Parathyroid adenoma (tissue), 2 donors: ENCODE results near the gene ZNF512.
"Not testable (repeated sequence)": the region's sequence is repeated elsewhere in the genome, so short reads cannot be mapped to it uniquely, and the experiment has no call there.

Experiments used
- H2AFZ ChIP-seq: fragments of 300-600 bp; sonication (generic); one replicate; pipeline ENCODE4 v1.7.0; 2017; ENCODE audit warnings: antibody characterized with exemption, mild to moderate bottlenecking
- H3K27ac ChIP-seq: fragments of 300-600 bp; sonication (generic); one replicate; pipeline ENCODE4 v1.7.0; 2017
- H3K27me3 ChIP-seq: fragments of 300-600 bp; sonication (generic); one replicate; pipeline ENCODE4 v1.7.0; 2017; ENCODE audit warnings: low read length; ENCODE audit not compliant: control insufficient read depth, insufficient read depth
- H3K36me3 ChIP-seq: fragments of 300-600 bp; sonication (generic); one replicate; pipeline ENCODE4 v1.7.0; 2017; ENCODE audit warnings: low read length; ENCODE audit not compliant: control insufficient read depth, insufficient read depth
- H3K4me1 ChIP-seq: fragments of 300-600 bp; sonication (generic); one replicate; pipeline ENCODE4 v1.7.0; 2017; ENCODE audit warnings: control low read depth
- H3K4me2 ChIP-seq: fragments of 300-600 bp; sonication (generic); one replicate; pipeline ENCODE4 v1.7.0; 2017; ENCODE audit warnings: low read length
- H3K4me3 ChIP-seq: fragments of 300-600 bp; sonication (generic); one replicate; pipeline ENCODE4 v1.7.0; 2017; ENCODE audit warnings: low read depth, low read length
- H3K79me2 ChIP-seq: fragments of 300-600 bp; sonication (generic); one replicate; pipeline ENCODE4 v1.7.0; 2017; ENCODE audit warnings: control low read depth
- H3K9ac ChIP-seq: fragments of 300-600 bp; sonication (generic); one replicate; pipeline ENCODE4 v1.7.0; 2017; ENCODE audit warnings: mild to moderate bottlenecking
- H3K9me3 ChIP-seq: fragments of 300-600 bp; sonication (generic); one replicate; pipeline ENCODE4 v1.7.0; 2017; ENCODE audit warnings: low read length; ENCODE audit not compliant: control insufficient read depth
- TF ChIP-seq, protein P1 (sequence below): fragments of 300-600 bp; sonication (generic); IDR thresholded peaks from one replicate; pipeline ENCODE4 v1.7.0; 2017; ENCODE audit warnings: antibody characterized with exemption, mild to moderate bottlenecking
- donor health status: primary hyperparathyroidism.

The ZNF512 gene

DNA sequence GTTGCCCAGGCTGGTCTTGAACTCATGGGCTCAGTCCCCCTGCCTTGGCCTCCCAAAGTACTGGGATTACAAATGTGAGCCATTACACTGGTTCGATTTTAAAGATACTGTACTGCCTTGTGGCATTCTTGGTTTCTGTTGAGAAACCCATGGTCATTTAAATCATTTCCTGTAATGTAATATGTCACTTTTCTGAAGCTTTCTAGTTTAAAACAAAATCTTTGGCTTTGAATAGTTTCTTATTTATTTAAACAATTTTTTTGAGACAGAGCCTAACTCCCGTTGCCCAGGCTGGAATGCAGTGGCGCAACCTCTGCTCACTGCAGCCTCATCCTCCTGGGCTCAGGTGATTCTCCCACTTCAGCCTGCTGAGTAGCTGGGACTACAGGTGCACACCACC is 8.9 kb downstream of the ZNF512 start:
- H3K9me3 ChIP-seq = no peaks in the 10 kb centered on the region

DNA sequence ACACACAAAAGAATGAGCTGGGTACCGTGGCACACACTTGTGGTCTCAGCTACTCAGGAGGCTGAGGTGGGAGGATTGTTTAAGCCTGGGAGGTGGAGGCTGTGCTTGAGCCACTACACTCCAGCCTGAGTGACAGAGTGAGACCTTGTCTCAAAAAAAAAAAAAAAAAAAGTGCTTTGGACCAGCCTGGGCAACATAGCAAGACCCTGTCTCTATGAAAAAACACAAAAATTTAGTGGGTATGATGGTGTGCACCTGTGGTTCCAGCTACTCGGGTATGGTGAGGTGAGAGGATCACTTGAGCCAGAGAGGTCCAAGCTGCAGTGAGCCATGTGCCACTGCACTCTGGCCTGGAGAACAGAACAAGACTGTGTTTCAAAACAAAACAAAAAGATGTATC is 10.4 kb downstream of the ZNF512 start:
- TF ChIP-seq, protein P1, sequence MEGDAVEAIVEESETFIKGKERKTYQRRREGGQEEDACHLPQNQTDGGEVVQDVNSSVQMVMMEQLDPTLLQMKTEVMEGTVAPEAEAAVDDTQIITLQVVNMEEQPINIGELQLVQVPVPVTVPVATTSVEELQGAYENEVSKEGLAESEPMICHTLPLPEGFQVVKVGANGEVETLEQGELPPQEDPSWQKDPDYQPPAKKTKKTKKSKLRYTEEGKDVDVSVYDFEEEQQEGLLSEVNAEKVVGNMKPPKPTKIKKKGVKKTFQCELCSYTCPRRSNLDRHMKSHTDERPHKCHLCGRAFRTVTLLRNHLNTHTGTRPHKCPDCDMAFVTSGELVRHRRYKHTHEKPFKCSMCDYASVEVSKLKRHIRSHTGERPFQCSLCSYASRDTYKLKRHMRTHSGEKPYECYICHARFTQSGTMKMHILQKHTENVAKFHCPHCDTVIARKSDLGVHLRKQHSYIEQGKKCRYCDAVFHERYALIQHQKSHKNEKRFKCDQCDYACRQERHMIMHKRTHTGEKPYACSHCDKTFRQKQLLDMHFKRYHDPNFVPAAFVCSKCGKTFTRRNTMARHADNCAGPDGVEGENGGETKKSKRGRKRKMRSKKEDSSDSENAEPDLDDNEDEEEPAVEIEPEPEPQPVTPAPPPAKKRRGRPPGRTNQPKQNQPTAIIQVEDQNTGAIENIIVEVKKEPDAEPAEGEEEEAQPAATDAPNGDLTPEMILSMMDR = no peak
- Histone ChIP-seq H3K27me3 (no peaks in the 10 kb centered on the region), H3K79me2 (peaks cover 52% of the 10 kb centered on the region), H3K9ac (no peak overlapping the region), H3K27ac (no peak overlapping the region), H3K4me1 (peaks cover 8% of the 10 kb centered on the region), H3K9me3 (no peaks in the 10 kb centered on the region), H3K4me2 (no peak overlapping the region), H3K36me3 (no peaks in the 10 kb centered on the region), H3K4me3 (no peak overlapping the region), H2AFZ (no peak overlapping the region)

More for the DNA sequence above, 8.9 kb downstream of the ZNF512 start:
- no peak overlapping the region for H3K27ac ChIP-seq
- TF ChIP-seq, protein P1 = no peak
- peaks cover 41% of the 10 kb centered on the region for H3K79me2 ChIP-seq
- no peaks in the 10 kb centered on the region for H3K36me3 ChIP-seq
- no peaks in the 10 kb centered on the region for H3K4me1 ChIP-seq
- no peak overlapping the region for H3K4me2 ChIP-seq
- H3K27me3 ChIP-seq = no peaks in the 10 kb centered on the region
- no peak overlapping the region for H3K4me3 ChIP-seq
- H3K9ac ChIP-seq = no peak overlapping the region
- no peak overlapping the region for H2AFZ ChIP-seq

DNA sequence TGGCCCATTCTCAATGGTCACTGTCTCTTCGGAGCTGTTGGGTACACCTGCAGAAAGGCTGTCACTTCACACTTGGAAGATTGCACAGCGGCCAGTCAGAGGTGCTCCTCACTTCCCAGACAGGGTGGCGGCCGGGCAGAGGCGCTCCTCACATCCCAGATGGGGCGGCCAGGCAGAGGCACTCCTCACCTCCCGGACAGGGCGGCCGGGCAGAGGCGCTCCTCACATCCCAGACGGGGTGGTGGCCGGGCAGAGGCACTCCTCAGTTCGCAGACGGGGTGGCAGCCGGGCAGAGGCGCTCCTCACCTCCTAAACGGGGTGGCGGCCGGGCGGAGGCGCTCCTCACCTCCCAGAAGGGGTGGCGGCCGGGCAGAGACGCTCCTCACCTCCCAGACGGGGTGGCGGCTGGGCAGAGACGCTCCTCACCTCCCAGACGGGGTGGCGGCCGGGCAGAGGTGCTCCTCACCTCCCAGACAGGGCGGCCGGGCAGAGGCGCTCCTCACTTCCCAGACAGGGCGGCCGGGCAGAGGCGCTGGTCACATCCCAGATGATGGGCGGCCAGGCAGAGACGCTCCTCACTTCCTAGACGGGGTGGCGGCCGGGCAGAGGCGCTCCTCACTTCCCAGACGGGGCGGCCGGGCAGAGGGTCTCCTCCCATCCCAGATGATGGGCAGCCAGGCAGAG is 11.3 kb downstream of the ZNF512 start:
- not testable (repeated sequence) for H3K27ac ChIP-seq, H3K4me2 ChIP-seq, H3K9me3 ChIP-seq, H3K4me1 ChIP-seq, H3K4me3 ChIP-seq, H3K36me3 ChIP-seq, H3K9ac ChIP-seq, H3K27me3 ChIP-seq, H2AFZ ChIP-seq
- H3K79me2 ChIP-seq = peaks cover 57% of the 10 kb centered on the region

DNA sequence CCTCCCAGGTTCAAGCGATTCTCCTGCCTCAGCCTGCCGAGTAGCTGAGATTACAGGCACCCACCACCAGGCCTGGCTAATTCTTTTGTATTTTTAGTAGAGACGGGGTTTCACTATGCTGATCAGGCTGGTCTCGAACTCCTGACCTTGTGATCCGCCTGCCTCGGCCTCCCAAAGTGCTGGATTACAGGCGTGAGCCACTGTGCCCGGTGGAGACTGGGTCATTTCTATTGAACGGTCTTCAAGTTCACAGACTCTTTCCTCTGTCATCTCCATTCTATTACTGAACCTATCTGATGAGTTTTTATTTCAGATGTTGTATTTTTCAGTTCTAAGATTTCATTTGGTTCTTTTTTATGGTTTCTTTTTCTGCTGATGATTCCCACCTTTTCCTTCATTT is 12.6 kb downstream of the ZNF512 start:
- not testable (repeated sequence) for H3K4me1 ChIP-seq, H3K9me3 ChIP-seq, H3K4me2 ChIP-seq, H2AFZ ChIP-seq, H3K9ac ChIP-seq, H3K36me3 ChIP-seq, H3K4me3 ChIP-seq, H3K27ac ChIP-seq, H3K27me3 ChIP-seq
- H3K79me2 ChIP-seq = peaks cover 57% of the 10 kb centered on the region

DNA sequence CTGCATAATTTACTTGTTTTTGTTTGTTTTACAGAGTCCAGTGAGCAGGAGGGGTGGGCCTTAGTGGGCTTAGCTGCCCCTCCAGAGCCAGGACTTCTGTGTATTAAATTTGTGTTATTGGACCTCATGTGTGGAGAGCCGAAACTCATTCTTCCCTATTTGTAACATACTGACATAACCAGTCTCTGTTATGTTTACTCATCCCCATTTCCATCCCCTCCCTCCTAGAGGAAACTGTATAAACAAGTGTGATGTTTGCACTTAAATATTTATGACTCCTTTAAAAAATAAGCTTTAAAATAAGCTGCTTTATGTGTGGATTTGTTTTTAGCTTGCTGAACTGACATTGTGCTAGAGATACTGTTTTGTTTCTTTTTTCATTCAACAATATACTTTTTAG is 13.8 kb downstream of the ZNF512 start:
- Histone ChIP-seq H3K27me3 (no peaks in the 10 kb centered on the region), H3K4me2 (no peak overlapping the region), H3K27ac (no peak overlapping the region), H3K9me3 (no peaks in the 10 kb centered on the region), H3K79me2 (peaks cover 53% of the 10 kb centered on the region), H3K9ac (no peak overlapping the region), H3K4me1 (peaks cover 8% of the 10 kb centered on the region), H3K4me3 (no peak overlapping the region), H2AFZ (no peak overlapping the region), H3K36me3 (no peaks in the 10 kb centered on the region)
- TF ChIP-seq, protein P1 = no peak

DNA sequence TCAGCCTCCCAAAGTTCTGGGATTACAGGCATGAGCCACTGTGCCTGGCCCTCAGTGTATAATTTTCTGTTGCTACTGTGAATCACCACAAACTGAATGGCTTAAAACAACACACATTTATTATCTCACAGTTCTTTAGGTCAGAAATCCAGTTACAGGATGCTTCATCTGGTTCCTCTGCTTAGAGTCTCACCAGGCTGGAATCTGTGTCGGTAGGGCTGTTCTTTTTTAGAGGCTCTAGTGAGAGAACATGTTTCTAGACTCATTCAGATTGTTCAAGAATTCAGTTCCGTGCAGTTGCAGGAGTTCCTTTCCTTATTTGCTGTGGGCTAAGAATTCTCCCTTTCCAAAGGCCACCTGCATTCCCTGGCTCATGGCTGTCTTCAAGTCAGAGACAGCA is 23.8 kb downstream of the ZNF512 start:
- TF ChIP-seq, protein P1 = no peak
- Histone ChIP-seq H2AFZ (no peak overlapping the region), H3K27ac (no peak overlapping the region), H3K4me2 (no peak overlapping the region), H3K4me1 (peaks cover 5% of the 10 kb centered on the region), H3K9me3 (no peaks in the 10 kb centered on the region), H3K36me3 (no peaks in the 10 kb centered on the region), H3K79me2 (peaks cover 5% of the 10 kb centered on the region), H3K9ac (no peak overlapping the region), H3K27me3 (no peaks in the 10 kb centered on the region), H3K4me3 (no peak overlapping the region)
